ENCODE data around the gene CENPO. TPM values are rescaled to one million over a fixed set of nuclear protein-coding genes. Genes with fewer than 3 reads are reported as not detected.
"Not testable (repeated sequence)": the region's sequence is repeated elsewhere in the genome, so short reads cannot be mapped to it uniquely, and the experiment has no call there.

The CENPO gene
- total RNA-seq, 1 experiment from 2014 or later = 27.9 TPM

GRCh38 chr2:24834733-24835395 lies 41.6 kb downstream of the CENPO start:
- H3K27ac ChIP-seq (ENCODE audit: low read depth, low read length) = no peak overlapping the region
- DNase-seq (ENCODE audit: low read depth, low spot score) (no peak), ATAC-seq (no peak)
- H3K27me3 ChIP-seq (ENCODE audit: insufficient read depth, low read length) = no peaks in the 10 kb centered on the region
- no peak overlapping the region for H3K4me3 ChIP-seq (replicated peaks in 1 of 2; ENCODE audit: low read depth in 1 of 2, low read length in 2 of 2)
- peaks cover 0 to 19% of the 10 kb centered on the region in 2 experiments; a peak in 3 of 4 replicates for H3K36me3 ChIP-seq (ENCODE audit: control insufficient read depth in 1 of 2, insufficient read depth in 2 of 2, low read length in 2 of 2)
- H3K4me1 ChIP-seq (ENCODE audit: control insufficient read depth in 1 of 2, insufficient read depth in 2 of 2, low read length in 2 of 2) = peaks cover 0 to 17% of the 10 kb centered on the region in 2 experiments; a peak in 2 of 4 replicates
- no peak overlapping the region for H3K9ac ChIP-seq (ENCODE audit: low read length)
- ChIA-PET RAD21 (ENCODE audit: low non-redundant PET in 1 of 2, low total read pairs in 2 of 2, uncharacterized antibody in 2 of 2, unreplicated experiment in 2 of 2) (no interaction called here), CTCF (no interaction called here), POLR2A (no interaction called here)
- no peak overlapping the region for H2AFZ ChIP-seq (ENCODE audit: low read depth, low read length, poor library complexity, severe bottlenecking)
- no peaks in the 10 kb centered on the region for H4K20me1 ChIP-seq (ENCODE audit: insufficient read depth)
- H3K9me2 ChIP-seq (ENCODE audit: insufficient read depth) = no peaks in the 10 kb centered on the region
- no peaks in the 10 kb centered on the region for H3K9me3 ChIP-seq (ENCODE audit: control insufficient read depth in 1 of 2, insufficient read depth in 1 of 2, low read depth in 1 of 2, low read length in 2 of 2)
- peak overlapping the region; percentile 1; the same call in 1 of the 2 replicates for H3K4me2 ChIP-seq (ENCODE audit: low read length)
- intact Hi-C loops (cut with micrococcal nuclease) = no loop called here
- no peaks in the 10 kb centered on the region for H3K79me2 ChIP-seq (ENCODE audit: insufficient read depth, low read length)
- no peak for TF ChIP-seq ATF3 (IDR thresholded peaks at IDR 0.05)
- TF ChIP-seq ZBTB33 (IDR thresholded peaks at IDR 0.05; ENCODE audit: extremely low read depth, insufficient replicate concordance, low read length) = no peak
- no peak for TF ChIP-seq CBX3 (IDR thresholded peaks at IDR 0.05; ENCODE audit: low read depth)
- no peak for TF ChIP-seq JUND (IDR thresholded peaks at IDR 0.05)
- no peak for TF ChIP-seq FOSL1 (IDR thresholded peaks at IDR 0.05; ENCODE audit: low read depth)
- no peak for TF ChIP-seq CTCF (IDR thresholded peaks at IDR 0.05 in 2 of 3, conservative IDR thresholded peaks at IDR 0.05 in 1 of 3; ENCODE audit: borderline replicate concordance in 1 of 3, insufficient read depth in 1 of 3, low read depth in 2 of 3, low read length in 2 of 3)
- no peak for TF ChIP-seq EGR1 (IDR thresholded peaks at IDR 0.05; ENCODE audit: low read depth)
- TF ChIP-seq MAX (IDR thresholded peaks at IDR 0.05) = no peak
- TF ChIP-seq RAD21 (IDR thresholded peaks at IDR 0.05; ENCODE audit: low read depth) = no peak
- no peak for TF ChIP-seq POLR2AphosphoS5 (IDR thresholded peaks at IDR 0.05; ENCODE audit: low read depth, low read length)
- no peak for TF ChIP-seq ELF1 (IDR thresholded peaks at IDR 0.05; ENCODE audit: borderline replicate concordance, low read depth)
- no peak for TF ChIP-seq SP1 (IDR thresholded peaks at IDR 0.05; ENCODE audit: low read depth)
- no peak for TF ChIP-seq SRF (IDR thresholded peaks at IDR 0.05; ENCODE audit: low read depth)
- BruUV-seq (replicated peaks) = no TSS peak

GRCh38 chr2:24835411-24835810 lies 42.2 kb downstream of the CENPO start:
- H4K20me1 ChIP-seq (ENCODE audit: insufficient read depth); H3K9me2 ChIP-seq (ENCODE audit: insufficient read depth); H3K4me3 ChIP-seq (replicated peaks in 1 of 2; ENCODE audit: low read depth in 1 of 2, low read length in 2 of 2); H3K27me3 ChIP-seq (ENCODE audit: insufficient read depth, low read length); DNase-seq (ENCODE audit: low read depth, low spot score); CTCF ChIA-PET; H3K79me2 ChIP-seq (ENCODE audit: insufficient read depth, low read length); H2AFZ ChIP-seq (ENCODE audit: low read depth, low read length, poor library complexity, severe bottlenecking); POLR2A ChIA-PET; H3K27ac ChIP-seq (ENCODE audit: low read depth, low read length); intact Hi-C loops (cut with micrococcal nuclease); H3K9me3 ChIP-seq (ENCODE audit: control insufficient read depth in 1 of 2, insufficient read depth in 1 of 2, low read depth in 1 of 2, low read length in 2 of 2); H3K9ac ChIP-seq (ENCODE audit: low read length); BruUV-seq (replicated peaks); RAD21 ChIA-PET (ENCODE audit: low non-redundant PET in 1 of 2, low total read pairs in 2 of 2, uncharacterized antibody in 2 of 2, unreplicated experiment in 2 of 2): not testable (repeated sequence)
- ATAC-seq = peak; percentile 83
- peak overlapping the region; percentile 1; the same call in 1 of the 2 replicates for H3K4me2 ChIP-seq (ENCODE audit: low read length)
- peaks cover 0 to 19% of the 10 kb centered on the region in 2 experiments; a peak in 3 of 4 replicates for H3K36me3 ChIP-seq (ENCODE audit: control insufficient read depth in 1 of 2, insufficient read depth in 2 of 2, low read length in 2 of 2)
- peaks cover 0 to 17% of the 10 kb centered on the region in 2 experiments; a peak in 2 of 4 replicates for H3K4me1 ChIP-seq (ENCODE audit: control insufficient read depth in 1 of 2, insufficient read depth in 2 of 2, low read length in 2 of 2)
